ENCODE results near the gene RPL7L1.
"Not testable (repeated sequence)": the region's sequence is repeated elsewhere in the genome, so short reads cannot be mapped to it uniquely, and the experiment has no call there.

RPL7L1 gene

GRCh38 chr6:42891199-42891722 lies 11.8 kb downstream of the RPL7L1 start:
- no peak for DNase-seq (ENCODE audit: low spot score)

- not testable (repeated sequence) for DNase-seq (ENCODE audit: low spot score)
These were observed 14.8 kb downstream of the RPL7L1 start for GRCh38 chr6:42894041-42894828.

DNA sequence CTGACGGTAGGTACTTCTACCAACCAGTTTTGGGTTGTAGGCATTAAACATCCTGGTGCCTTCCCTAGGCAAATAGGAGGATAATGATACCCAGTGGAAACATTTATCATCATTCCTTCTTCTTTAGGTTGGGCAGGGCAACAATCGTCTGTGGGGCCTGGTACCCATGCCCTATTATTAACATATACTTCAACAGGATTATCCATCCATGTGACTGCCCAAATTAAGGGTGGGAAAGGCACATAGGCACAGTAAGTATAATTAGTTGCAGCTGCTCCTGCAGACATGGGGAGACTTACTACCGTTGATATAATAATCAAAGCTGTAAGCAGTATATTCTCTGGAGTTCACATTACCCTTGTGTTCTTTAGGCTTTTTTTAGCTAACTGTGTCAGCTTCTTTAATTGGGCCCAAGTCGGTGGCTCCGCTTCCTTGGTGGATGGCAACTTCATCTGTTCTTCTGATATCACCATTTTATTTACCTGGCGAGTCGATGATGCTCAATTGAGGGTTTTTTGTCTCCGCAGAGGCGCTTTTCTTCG lies 16.8 kb downstream of the RPL7L1 start:
- DNase-seq (ENCODE audit: low spot score) = no peak

GRCh38 chr6:42898891-42899361 lies 19.5 kb downstream of the RPL7L1 start:
- peak; percentile 74 for DNase-seq (ENCODE audit: low spot score)

DNA sequence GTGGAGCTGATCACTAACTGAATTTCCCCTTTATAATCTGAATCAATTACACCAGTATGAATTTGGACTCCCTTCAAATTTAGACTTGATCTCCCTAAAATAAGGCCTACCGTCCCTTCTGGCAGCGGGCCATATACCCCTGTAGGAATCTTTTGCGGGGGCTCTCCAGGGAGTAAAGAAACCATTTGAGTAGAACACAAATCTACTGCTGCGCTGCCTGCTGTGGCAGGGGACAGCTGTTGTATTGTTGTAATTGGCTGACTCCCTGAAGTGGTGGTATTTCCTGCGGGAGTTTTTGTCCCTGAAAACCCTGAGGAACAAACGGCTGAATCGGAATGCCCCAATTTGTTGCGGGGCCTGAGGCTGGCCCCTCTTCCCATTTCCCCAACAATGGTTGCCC lies 20.5 kb downstream of the RPL7L1 start:
- DNase-seq (ENCODE audit: low spot score) = no peak

DNA sequence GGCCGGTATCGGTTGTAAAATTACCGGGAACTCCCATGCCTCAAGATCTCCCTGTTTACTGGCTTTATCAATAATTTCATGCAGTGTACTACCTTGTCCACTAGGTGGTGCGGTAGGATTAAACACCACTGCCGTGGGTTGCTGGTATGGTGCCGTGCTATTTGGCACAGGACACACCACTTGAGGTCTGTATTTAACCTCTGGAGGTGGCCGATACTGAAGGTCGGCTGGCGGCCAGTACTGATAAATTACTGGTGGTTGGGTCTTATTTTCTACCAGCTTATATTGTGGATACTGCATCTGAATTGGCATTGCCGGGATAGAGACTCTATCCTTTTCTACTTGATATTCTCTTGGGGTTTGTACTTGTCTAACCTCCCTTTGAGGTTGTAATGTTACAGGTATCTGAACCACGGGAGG lies 22.1 kb downstream of the RPL7L1 start:
- DNase-seq (ENCODE audit: low spot score) = peak; percentile 93

GRCh38 chr6:42902429-42903263 lies 23.2 kb downstream of the RPL7L1 start:
- DNase-seq (ENCODE audit: low spot score) = not testable (repeated sequence)

GRCh38 chr6:42904467-42904866 lies 25.1 kb downstream of the RPL7L1 start:
- no peak for DNase-seq (ENCODE audit: low spot score)

DNA sequence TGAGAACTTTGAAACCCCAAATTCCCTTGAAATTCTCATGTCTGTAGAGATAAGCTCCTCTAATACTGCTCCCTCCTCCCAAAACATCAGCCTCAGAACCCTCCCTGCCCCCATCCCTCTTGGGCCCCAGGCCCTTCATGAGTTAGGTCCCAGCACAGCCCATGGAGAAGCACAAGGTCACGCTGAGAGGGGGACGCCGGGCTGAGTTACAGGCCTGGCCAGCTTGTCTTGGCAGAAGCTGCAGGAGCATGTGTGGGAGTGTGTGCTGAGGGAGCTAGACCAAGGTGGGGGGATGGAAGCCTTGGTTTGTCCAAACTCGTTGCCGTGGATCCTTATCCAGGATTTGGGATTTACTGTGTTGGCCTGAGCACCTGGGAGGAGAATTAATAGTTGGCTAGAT lies 27.9 kb downstream of the RPL7L1 start:
- DNase-seq (ENCODE audit: low spot score) = no peak

DNA sequence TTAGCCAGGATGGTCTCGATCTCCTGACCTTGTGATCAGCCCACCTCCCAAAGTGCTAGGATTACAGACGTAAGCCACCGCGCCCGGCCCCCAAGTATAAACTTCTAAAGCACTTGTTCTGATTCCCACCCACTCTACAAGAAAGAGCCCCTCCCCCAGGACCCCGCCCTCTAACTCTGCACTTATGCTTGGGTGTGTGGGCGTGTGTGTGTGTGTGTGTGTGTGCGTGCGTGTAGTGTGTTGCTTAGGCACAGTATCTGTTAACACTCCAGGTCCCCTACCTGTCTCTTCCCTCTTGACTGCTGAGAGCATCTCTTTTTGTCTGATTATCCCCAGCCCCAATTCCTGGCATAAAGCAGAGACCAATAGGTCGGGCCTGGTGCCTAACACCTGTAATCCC lies 30.4 kb downstream of the RPL7L1 start:
- no peak for DNase-seq (ENCODE audit: low spot score)

DNA sequence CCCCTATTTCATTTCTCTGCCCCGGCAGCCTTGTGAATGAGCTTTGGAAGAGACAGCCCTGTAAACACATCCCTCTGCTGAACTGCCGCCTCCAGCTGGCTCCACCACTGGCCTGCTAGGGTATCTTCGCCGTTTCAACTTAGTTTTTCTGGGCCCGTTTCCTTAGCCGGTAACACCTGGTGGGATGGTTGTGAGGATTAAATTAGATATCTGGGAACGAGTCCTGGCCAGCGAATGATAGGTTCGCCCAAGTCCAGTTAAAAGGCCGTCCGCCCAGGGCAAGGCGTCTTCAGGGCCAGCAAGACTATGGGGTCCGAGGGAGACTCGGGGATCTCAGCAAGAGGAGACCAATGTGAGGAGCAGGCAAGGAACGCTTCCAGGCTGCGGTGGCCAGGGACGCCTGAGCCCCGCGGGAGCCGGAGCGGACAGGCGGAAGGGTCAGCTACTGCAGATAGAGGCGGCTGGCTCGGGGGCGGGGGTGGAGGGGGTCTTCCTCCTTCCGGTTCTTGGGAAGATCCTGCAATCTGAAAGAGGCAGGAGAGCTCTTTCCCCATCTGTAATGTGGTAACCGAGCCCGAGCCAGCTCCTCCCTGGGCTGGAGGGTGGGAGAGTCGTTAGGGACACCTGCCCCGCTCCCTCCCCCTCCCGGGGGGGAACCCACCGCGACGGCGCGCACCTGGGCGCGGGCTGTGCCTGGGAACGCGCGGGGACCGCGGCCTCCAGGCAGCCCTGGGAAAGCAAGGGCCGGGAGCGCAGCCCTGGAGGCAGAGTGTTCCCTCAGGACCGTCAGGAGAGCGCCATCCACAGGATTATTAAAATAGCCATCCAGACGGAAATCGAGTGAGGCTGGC lies 32.0 kb downstream of the RPL7L1 start:
- no peak for DNase-seq (ENCODE audit: low spot score)

- DNase-seq (ENCODE audit: low spot score) = no peak
These were observed 35.1 kb downstream of the RPL7L1 start for GRCh38 chr6:42914546-42914945.

DNA sequence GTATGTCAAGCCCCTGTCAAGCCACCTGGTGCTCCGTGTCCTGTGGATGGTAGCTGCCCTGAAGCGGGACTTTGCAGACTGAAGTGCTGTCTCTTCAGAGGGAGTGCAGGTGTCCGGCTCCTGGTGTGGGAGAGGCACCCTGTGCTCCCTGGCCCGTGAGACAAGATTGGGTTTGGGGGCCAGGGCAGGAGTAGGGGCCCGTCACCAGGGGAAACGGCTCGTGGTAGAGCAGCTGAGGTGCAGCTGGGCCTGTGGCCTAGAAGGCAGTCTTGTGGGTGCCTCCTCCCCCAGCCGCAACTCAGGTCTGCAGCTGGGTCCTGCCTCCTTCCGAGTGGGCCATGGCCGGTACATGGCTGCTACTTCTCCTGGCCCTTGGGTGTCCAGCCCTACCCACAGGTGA lies 36.3 kb downstream of the RPL7L1 start, which contains the start of gene PTCRA:
PTCRA (plus strand) TSS at position 322 of the 400 bp plus-strand sequence; CDS start at position 339, 17 bp downstream.
- DNase-seq (ENCODE audit: low spot score) = no peak

- DNase-seq (ENCODE audit: low spot score) = no peak
These were observed 36.9 kb downstream of the RPL7L1 start for GRCh38 chr6:42916288-42916687.

- DNase-seq (ENCODE audit: low spot score) = no peak
These were observed 42.4 kb downstream of the RPL7L1 start for GRCh38 chr6:42921801-42922200.

DNA sequence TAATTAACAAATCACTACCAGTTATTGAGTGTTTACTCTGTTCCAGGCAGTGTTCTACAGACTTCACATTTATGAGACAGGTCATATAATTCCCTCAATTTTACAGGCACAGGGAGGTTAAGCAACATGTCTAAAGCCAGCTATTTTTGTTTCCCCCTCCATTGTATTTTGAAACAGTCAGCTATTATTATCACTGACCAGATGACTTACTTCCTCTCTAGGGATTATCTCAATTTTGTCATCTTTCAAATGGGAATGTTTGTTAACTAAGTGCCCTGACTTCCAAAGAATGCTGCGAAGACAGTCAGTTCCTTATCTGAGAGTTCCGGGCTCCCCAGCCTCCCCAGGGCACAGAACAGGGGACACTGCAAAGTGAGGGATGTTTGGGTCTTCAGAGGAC lies 44.2 kb downstream of the RPL7L1 start:
- peak; percentile 28 for DNase-seq (ENCODE audit: low spot score)

- no peak for DNase-seq (ENCODE audit: low spot score)
These were observed 45.9 kb downstream of the RPL7L1 start for GRCh38 chr6:42925248-42925857.

DNA sequence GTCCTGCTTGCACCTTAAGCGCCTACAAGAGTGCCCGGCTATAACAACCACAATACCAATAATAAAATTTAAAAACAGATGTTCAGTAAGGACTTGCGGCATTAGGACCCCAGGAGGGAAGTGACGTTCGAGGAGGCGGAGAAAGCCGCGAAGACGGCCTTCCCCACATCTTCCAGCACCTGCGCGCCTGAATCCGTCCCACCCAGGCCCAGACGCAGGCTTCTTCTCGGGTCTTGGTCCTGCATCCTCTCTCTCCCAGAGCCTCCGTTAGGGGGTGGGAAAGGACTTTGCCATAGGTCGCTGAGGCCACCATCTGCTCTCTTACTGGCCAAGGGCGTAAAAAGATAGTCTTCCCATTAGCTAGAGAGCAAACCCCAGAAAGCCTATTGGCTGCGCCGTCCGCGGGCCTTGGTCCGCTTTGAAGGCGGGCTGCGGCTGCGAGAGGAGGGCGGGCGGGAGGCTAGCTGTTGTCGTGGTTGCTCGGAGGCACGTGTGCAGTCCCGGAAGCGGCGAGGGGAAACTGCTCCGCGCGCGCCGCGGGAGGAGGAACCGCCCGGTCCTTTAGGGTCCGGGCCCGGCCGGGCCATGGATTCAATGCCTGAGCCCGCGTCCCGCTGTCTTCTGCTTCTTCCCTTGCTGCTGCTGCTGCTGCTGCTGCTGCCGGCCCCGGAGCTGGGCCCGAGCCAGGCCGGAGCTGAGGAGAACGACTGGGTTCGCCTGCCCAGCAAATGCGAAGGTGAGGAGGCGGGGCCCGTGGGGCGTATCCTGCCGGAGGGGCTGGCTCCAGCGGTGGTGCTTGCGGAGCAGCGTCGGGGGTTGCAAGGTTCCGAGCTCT lies 49.8 kb downstream of the RPL7L1 start, which contains the start of gene CNPY3:
CNPY3 (plus strand) TSS at position 495 of the 835 bp plus-strand sequence; CDS start at position 586, 91 bp downstream.
- peak; percentile 98 for DNase-seq (ENCODE audit: low spot score)

- DNase-seq (ENCODE audit: low spot score) = peak; percentile 86
These were observed 50.5 kb downstream of the RPL7L1 start for GRCh38 chr6:42929821-42930360.

GRCh38 chr6:42932412-42932811 lies 53.0 kb downstream of the RPL7L1 start:
- no peak for DNase-seq (ENCODE audit: low spot score)

Measured in pons (tissue), 1 donor.